GM18867 (cell line): ENCODE measurements around the gene PCSK2.
A peak's percentile ranks its signal among the peaks of the same experiment; 100 is the strongest.

Experiments used
- ATAC-seq: cut with Tn5 transposase; IDR thresholded peaks from one replicate; pipeline ENCODE4 v1.9.1; 2021; ENCODE audit warnings: mild to moderate bottlenecking, moderate library complexity; ENCODE audit not compliant: unreplicated experiment

Gene PCSK2

GRCh38 chr20:17327185-17328148, 100.6 kb downstream of the PCSK2 start:
- no peak for ATAC-seq

GRCh38 chr20:17334932-17335331, 108.1 kb downstream of the PCSK2 start:
- ATAC-seq, result no peak

- no peak for ATAC-seq
Measured at GRCh38 chr20:17339000-17339399, 112.2 kb downstream of the PCSK2 start.

GRCh38 chr20:17343091-17343490, 116.3 kb downstream of the PCSK2 start:
- no peak for ATAC-seq

- ATAC-seq, result no peak
Measured at GRCh38 chr20:17343656-17344452, 117.0 kb downstream of the PCSK2 start.

- ATAC-seq, result no peak
Measured at GRCh38 chr20:17344790-17345189, 118.0 kb downstream of the PCSK2 start.

GRCh38 chr20:17345321-17345720, 118.5 kb downstream of the PCSK2 start:
- ATAC-seq, result no peak

- no peak for ATAC-seq
Measured at GRCh38 chr20:17350321-17350720, 123.5 kb downstream of the PCSK2 start.

GRCh38 chr20:17357238-17357637, 130.4 kb downstream of the PCSK2 start:
- ATAC-seq, result no peak

- ATAC-seq, result no peak
Measured at GRCh38 chr20:17358854-17359253, 132.0 kb downstream of the PCSK2 start.

GRCh38 chr20:17364681-17365080, 137.8 kb downstream of the PCSK2 start:
- no peak for ATAC-seq

- no peak for ATAC-seq
Measured at GRCh38 chr20:17365831-17366230, 139.0 kb downstream of the PCSK2 start.

GRCh38 chr20:17369506-17369905, 142.7 kb downstream of the PCSK2 start:
- ATAC-seq, result no peak

GRCh38 chr20:17372806-17373440, 146.1 kb downstream of the PCSK2 start:
- no peak for ATAC-seq

GRCh38 chr20:17374086-17374485, 147.2 kb downstream of the PCSK2 start:
- no peak for ATAC-seq

- no peak for ATAC-seq
Measured at GRCh38 chr20:17376031-17376430, 149.2 kb downstream of the PCSK2 start.

- peak; percentile 78 for ATAC-seq
Measured at GRCh38 chr20:17377231-17377630, 150.4 kb downstream of the PCSK2 start.

GRCh38 chr20:17379651-17380050, 152.8 kb downstream of the PCSK2 start:
- no peak for ATAC-seq

- no peak for ATAC-seq
Measured at GRCh38 chr20:17380801-17381200, 154.0 kb downstream of the PCSK2 start.

GRCh38 chr20:17381724-17382123, 154.9 kb downstream of the PCSK2 start:
- no peak for ATAC-seq

GRCh38 chr20:17385798-17386197, 159.0 kb downstream of the PCSK2 start:
- ATAC-seq, result no peak
